GM19438 (cell line): ENCODE results near the gene OTUB2.
"Not testable (repeated sequence)": the region's sequence is repeated elsewhere in the genome, so short reads cannot be mapped to it uniquely, and the experiment has no call there.

Experiments used
- ATAC-seq: cut with Tn5 transposase; IDR thresholded peaks from one replicate; pipeline ENCODE4 v1.9.1; 2021; ENCODE audit warnings: low read depth; ENCODE audit not compliant: unreplicated experiment

The OTUB2 gene

GRCh38 chr14:94052199-94052598 is 26.1 kb downstream of the OTUB2 start:
- ATAC-seq: no peak

GRCh38 chr14:94052662-94053061 is 26.5 kb downstream of the OTUB2 start:
- no peak for ATAC-seq

DNA sequence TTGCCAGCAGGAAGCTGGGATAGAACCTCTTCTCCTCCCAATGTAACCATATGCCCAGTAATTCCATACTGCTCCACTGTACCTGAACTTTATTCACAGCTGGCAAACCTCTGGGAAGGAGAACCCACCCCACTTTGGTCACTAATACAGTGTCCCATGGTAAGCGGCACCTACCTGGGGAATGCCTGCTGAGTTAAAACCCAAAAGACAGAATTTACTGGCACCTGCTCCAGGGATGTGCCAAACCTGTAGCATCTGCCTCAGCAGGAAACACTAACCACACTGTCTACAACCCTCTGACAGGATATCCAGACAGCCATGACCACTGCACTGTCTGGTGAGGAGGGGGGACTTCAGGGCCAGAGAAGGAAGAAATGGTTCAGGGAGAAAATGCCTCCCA is 28.3 kb downstream of the OTUB2 start:
- no peak for ATAC-seq

DNA sequence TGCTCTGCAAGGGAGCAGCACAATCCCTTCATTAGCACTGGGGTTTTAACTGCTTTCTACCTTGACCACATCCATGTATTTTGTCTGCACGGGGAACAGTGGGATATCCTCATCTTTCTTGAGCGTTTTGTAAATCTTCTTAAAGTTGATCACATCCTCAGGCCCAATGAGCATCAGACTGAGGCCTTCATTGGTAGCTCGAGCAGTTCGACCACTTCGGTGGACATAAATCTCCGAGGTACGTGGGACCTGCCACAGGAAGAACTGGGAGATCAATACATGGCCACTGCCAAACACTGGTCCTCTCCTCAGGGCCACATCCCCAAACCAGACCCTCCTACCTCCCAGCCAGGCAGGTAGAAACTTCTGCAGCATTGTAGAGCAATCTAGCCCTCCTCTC is 28.8 kb downstream of the OTUB2 start:
- ATAC-seq: no peak

- no peak for ATAC-seq
Measured at GRCh38 chr14:94056579-94057308, 30.6 kb downstream of the OTUB2 start.

DNA sequence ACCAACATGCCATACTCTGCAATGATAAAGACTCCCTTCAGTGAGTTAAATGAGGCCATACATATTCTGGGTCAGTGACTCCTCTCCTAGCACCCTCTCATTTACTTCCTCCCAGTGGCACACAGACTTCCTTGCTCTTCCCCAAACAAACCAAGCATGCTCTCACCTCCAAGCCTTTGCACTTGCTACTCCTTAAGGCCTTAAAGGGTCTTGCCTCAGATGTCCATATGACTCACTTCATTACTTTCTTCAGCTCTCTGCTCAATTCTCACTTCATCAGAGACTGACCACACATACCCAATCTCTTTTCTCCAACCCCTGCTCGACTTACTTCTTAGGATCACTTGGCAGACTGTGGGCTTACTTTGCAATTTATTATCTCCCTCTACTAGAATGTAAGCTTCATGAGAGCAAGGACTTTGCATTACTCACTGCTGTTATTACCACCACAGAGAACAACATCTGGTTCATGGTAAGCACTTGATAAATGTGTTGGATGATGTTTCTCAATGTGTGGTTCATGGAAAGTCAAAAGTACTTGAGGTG is 32.1 kb downstream of the OTUB2 start:
- ATAC-seq: no peak

DNA sequence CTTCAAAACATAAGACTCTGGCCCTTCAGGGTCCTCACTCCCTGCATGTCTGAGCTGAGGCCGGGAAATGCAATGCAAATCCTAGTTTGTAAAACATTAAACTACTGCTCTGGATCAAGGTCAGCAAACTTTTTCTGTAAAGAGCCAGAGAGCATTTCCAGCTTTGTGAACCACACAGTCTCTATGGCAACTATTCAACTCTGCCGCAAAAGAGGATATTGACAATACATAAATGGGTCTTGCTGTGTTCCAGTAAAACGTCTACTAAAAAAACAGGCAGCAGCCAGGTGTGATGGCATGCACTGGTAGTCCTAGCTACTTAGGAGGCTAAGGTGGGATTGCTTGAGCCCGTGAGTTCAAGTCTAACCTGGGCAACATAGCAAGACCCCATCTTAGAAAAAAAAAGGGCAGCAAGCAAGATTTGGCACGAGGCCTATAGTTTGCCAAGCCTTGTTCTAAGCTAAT is 32.6 kb downstream of the OTUB2 start:
- ATAC-seq: no peak

- ATAC-seq: no peak
Measured at GRCh38 chr14:94059998-94060397, 33.9 kb downstream of the OTUB2 start.

- ATAC-seq: no peak
Measured at GRCh38 chr14:94062344-94062940, 36.3 kb downstream of the OTUB2 start.

- ATAC-seq: no peak
Measured at GRCh38 chr14:94066089-94066676, 40.0 kb downstream of the OTUB2 start.

- ATAC-seq: not testable (repeated sequence)
Measured at GRCh38 chr14:94072076-94072475, 45.9 kb downstream of the OTUB2 start.

- ATAC-seq: no peak
Measured at GRCh38 chr14:94074534-94074933, 48.4 kb downstream of the OTUB2 start.

- no peak for ATAC-seq
Measured at GRCh38 chr14:94075008-94075407, 48.9 kb downstream of the OTUB2 start.

DNA sequence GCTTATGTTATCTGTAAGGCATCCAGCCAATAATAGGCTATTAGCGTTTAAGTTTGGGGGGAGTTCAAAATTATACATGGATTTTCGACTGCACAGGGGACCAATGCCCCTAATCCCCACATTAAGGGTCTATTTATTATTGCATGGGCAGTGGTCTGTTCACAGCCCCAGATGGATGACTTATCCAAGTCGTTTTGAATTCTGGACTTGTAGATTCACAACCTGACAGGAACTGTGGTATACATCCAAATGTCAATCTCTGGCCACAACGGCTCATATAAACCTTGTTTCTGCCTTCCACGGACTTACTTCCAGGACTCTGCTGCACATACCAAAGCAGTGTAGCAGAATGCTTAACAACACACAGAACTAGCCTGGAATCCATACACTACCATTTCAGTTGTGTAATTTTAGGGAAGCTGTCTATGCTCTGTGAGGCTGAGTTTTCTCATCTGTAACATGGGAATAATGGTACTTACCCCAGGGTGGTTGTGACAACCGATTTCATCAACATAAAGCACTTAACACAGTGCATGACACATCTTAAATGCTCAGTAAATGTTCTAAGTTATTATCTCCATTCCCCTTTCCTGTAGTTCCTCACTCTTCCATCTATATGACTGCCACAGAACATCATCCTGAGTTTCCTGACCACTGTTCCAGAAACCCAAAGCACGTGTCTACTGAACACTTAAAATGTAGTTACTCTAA is 51.1 kb downstream of the OTUB2 start:
- ATAC-seq: no peak

- no peak for ATAC-seq
Measured at GRCh38 chr14:94077823-94078222, 51.7 kb downstream of the OTUB2 start.

- ATAC-seq: no peak
Measured at GRCh38 chr14:94079891-94080620, 53.9 kb downstream of the OTUB2 start.

GRCh38 chr14:94080621-94081385 is 54.7 kb downstream of the OTUB2 start, which contains the start of the genes DDX24 and IFI27L1:
TSS of gene DDX24 (minus strand) at chr14:94081202. CDS start at chr14:94079742, 1,460 bp downstream.
TSS of gene IFI27L1 (plus strand) at chr14:94081310. CDS start at chr14:94096938, 15,628 bp downstream.
- peak; percentile 91 for ATAC-seq

DNA sequence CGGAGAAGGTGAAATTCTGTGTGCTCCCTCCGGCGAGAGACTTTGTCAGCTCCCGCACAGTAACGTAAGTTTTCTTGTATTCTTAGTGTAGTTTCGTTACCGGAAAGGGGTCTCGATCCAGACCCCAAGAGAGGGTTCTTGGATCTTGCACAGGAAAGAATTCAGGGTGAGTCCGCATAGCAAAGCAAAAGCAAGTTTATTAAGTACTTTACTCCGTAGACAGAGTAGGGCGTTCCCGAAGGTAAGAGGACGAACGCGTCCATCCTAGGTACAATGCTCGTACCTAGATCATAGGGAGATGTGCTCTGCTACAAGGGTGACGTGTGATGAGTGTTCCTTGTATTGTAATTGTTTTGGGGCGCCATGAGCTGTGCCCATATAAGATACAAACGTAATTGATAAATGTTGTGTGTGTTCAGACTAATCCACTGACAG is 55.3 kb downstream of the OTUB2 start:
- ATAC-seq: peak; percentile 30

GRCh38 chr14:94087891-94088290 is 61.8 kb downstream of the OTUB2 start:
- ATAC-seq: no peak
